ENCODE measurements around the gene HTATIP2.

HTATIP2 gene

DNA sequence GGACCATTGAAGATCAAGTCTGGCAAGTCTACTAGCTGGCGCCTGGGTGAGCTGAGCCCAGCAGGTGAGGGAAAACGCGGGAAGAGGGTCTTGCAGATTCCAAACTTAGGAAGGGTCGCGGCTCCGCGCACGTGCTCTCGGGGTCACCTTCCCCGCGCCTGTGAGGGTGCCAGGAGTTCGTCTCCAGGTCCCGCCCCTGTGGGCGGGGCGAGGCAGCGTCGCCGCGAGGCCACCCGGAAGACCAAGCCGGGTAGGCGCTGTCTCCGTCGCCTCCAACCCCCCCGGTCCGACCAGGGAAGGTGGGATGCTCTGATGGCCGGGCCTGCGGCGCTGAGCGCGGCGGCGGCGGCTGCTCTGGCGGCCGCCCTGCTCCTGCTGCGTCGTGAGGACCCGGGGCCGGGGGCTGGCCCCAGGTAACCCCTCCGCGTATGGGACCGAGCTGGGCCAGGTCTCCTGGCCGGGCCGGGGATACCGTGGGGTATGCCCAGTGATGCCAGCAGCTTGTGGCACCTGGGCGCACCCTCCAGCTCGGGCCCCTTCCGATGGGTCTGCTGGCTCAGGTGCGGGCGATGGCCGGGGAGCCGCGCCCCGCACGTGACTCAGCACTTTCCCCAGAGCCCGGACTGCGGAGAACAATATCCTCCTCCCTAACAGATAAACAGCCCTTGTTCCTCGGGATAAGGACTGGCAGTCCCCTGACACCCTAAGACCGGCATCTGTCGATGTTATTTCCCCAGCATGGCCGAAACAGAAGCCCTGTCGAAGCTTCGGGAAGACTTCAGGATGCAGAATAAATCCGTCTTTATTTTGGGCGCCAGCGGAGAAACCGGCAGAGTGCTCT is at the start of gene HTATIP2:
Gene HTATIP2 (plus strand): TSS at position 215 of the 841 bp plus-strand sequence. CDS start 524 bp downstream, at position 739.
- no peaks in the 10 kb centered on the region for H3K9me3 ChIP-seq (ENCODE audit: control insufficient read depth in 1 of 2, low read length in 2 of 2)
- peaks cover 15 to 17% of the 10 kb centered on the region in 2 donors for H3K4me1 ChIP-seq (ENCODE audit: control insufficient read depth in 1 of 2, insufficient read depth in 2 of 2, low read length in 2 of 2)
- peak within 1 kb of the TSS; percentile 89 to 91 for H3K4me3 ChIP-seq (ENCODE audit: low read depth in 1 of 2, low read length in 2 of 2)
- H3K27me3 ChIP-seq (ENCODE audit: low read depth, low read length) = no peaks in the 10 kb centered on the region
- H3K27ac ChIP-seq (ENCODE audit: low read length) = peak within 1 kb of the TSS; percentile 81
- H3K36me3 ChIP-seq (ENCODE audit: control insufficient read depth in 1 of 2, insufficient read depth in 2 of 2, low read length in 2 of 2) = peaks cover 0 to 18% of the 10 kb centered on the region in 2 donors

DNA sequence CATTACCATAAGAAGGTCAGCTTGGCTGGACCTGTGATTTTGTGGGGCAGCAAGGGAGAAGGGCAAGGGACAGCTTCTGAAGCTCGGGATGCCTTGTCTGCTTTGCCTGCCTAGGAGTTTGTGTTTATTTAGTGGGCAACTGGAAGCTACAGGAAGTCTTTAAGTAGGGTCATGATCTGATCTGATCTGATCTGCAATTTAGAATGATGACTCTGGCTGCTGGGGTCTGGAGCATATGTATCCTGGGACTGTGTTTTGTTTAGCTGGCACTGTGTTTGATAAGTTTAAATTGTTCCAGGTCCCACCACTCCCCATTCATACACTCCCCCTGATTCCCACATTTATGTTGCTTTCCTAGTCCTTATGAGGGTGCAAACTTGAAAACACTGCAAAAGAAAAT is 47.7 kb upstream of the HTATIP2 start:
- no peak overlapping the region for H3K4me3 ChIP-seq (ENCODE audit: low read depth in 1 of 2, low read length in 2 of 2)
- no peaks in the 10 kb centered on the region for H3K9me3 ChIP-seq (ENCODE audit: control insufficient read depth in 1 of 2, low read length in 2 of 2)
- no peak overlapping the region for H3K27ac ChIP-seq (ENCODE audit: low read length)
- no peaks in the 10 kb centered on the region for H3K4me1 ChIP-seq (ENCODE audit: control insufficient read depth in 1 of 2, insufficient read depth in 2 of 2, low read length in 2 of 2)
- H3K27me3 ChIP-seq (ENCODE audit: low read depth, low read length) = no peaks in the 10 kb centered on the region
- H3K36me3 ChIP-seq (ENCODE audit: control insufficient read depth in 1 of 2, insufficient read depth in 2 of 2, low read length in 2 of 2) = no peaks in the 10 kb centered on the region

- Histone ChIP-seq H3K27me3 (ENCODE audit: low read depth, low read length) (no peaks in the 10 kb centered on the region), H3K27ac (ENCODE audit: low read length) (no peak overlapping the region), H3K9me3 (ENCODE audit: control insufficient read depth in 1 of 2, low read length in 2 of 2) (no peaks in the 10 kb centered on the region), H3K4me1 (ENCODE audit: control insufficient read depth in 1 of 2, insufficient read depth in 2 of 2, low read length in 2 of 2) (no peaks in the 10 kb centered on the region), H3K4me3 (ENCODE audit: low read depth in 1 of 2, low read length in 2 of 2) (no peak overlapping the region), H3K36me3 (ENCODE audit: control insufficient read depth in 1 of 2, insufficient read depth in 2 of 2, low read length in 2 of 2) (no peaks in the 10 kb centered on the region)
Measured at GRCh38 chr11:20321177-20321576, 42.3 kb upstream of the HTATIP2 start.

DNA sequence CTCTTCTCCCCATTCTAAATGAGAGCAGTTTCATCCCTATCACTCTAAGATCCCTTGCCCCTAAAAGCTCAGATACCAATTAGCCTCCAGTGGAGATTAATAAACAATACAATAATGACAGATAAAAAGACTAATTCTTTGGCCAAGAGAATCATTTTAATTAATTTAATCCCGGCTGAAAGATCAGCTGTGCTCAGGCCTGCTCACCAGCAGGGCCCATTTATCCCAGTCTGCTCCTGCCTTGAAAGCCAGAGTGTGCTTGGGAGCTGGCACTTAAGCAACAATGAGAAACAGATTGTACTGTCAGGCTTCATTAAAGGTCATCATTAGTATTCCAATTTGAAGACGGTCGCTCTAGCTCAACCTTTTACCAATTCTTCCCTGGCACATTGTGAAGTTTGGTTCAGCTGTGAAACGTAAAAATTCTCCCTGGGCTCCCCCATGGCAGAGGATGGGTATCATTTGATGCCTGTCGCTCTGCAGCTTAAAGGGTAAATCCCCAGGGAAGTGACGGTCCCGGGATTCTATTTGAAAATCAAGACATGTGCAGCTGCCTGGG is 36.1 kb upstream of the HTATIP2 start:
- no peaks in the 10 kb centered on the region for H3K9me3 ChIP-seq (ENCODE audit: control insufficient read depth in 1 of 2, low read length in 2 of 2)
- no peaks in the 10 kb centered on the region for H3K4me1 ChIP-seq (ENCODE audit: control insufficient read depth in 1 of 2, insufficient read depth in 2 of 2, low read length in 2 of 2)

GRCh38 chr11:20336056-20336455 is 27.5 kb upstream of the HTATIP2 start:
- Histone ChIP-seq H3K27me3 (ENCODE audit: low read depth, low read length) (no peaks in the 10 kb centered on the region), H3K4me1 (ENCODE audit: control insufficient read depth in 1 of 2, insufficient read depth in 2 of 2, low read length in 2 of 2) (no peaks in the 10 kb centered on the region), H3K9me3 (ENCODE audit: control insufficient read depth in 1 of 2, low read length in 2 of 2) (no peaks in the 10 kb centered on the region), H3K4me3 (ENCODE audit: low read depth in 1 of 2, low read length in 2 of 2) (no peak overlapping the region), H3K36me3 (ENCODE audit: control insufficient read depth in 1 of 2, insufficient read depth in 2 of 2, low read length in 2 of 2) (no peaks in the 10 kb centered on the region), H3K27ac (ENCODE audit: low read length) (no peak overlapping the region)

More for the DNA sequence above, 36.1 kb upstream of the HTATIP2 start:
- H3K4me3 ChIP-seq (ENCODE audit: low read depth in 1 of 2, low read length in 2 of 2) = no peak overlapping the region
- H3K36me3 ChIP-seq (ENCODE audit: control insufficient read depth in 1 of 2, insufficient read depth in 2 of 2, low read length in 2 of 2) = no peaks in the 10 kb centered on the region
- H3K27ac ChIP-seq (ENCODE audit: low read length) = no peak overlapping the region
- no peaks in the 10 kb centered on the region for H3K27me3 ChIP-seq (ENCODE audit: low read depth, low read length)

DNA sequence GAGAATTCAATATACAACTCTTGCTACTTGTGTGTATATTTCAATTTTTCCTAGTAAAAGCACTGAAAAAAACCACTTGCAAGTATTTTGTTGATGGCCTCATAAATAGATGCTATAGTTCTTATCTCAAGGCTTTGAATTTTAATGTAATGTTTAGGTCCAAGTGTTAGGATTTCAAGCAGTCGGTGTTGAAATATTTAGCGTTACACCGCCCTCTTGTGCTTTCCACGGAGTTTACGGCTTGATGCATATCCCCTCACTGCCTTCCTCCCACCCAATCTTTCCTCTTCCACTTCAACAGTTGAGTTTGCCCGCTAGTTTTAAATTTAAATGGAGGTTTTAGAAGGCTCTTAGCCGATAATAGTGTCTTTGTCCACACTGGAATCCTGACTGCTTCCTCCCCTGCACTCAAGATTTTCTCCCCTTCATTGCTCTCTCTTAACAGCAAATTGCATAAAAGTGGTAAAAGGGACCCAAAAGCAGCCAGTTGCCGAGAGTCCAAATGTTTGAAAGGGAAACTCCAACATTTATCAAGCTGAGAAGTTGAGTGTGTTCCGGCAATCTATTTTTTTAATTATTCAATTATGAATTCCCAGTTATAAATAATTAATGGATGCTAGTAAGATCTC is 25.9 kb upstream of the HTATIP2 start:
- H3K4me3 ChIP-seq (ENCODE audit: low read depth in 1 of 2, low read length in 2 of 2) = no peak overlapping the region
- no peaks in the 10 kb centered on the region for H3K9me3 ChIP-seq (ENCODE audit: control insufficient read depth in 1 of 2, low read length in 2 of 2)
- no peaks in the 10 kb centered on the region for H3K36me3 ChIP-seq (ENCODE audit: control insufficient read depth in 1 of 2, insufficient read depth in 2 of 2, low read length in 2 of 2)
- H3K27me3 ChIP-seq (ENCODE audit: low read depth, low read length) = peaks cover 6% of the 10 kb centered on the region
- no peaks in the 10 kb centered on the region for H3K4me1 ChIP-seq (ENCODE audit: control insufficient read depth in 1 of 2, insufficient read depth in 2 of 2, low read length in 2 of 2)
- H3K27ac ChIP-seq (ENCODE audit: low read length) = no peak overlapping the region

DNA sequence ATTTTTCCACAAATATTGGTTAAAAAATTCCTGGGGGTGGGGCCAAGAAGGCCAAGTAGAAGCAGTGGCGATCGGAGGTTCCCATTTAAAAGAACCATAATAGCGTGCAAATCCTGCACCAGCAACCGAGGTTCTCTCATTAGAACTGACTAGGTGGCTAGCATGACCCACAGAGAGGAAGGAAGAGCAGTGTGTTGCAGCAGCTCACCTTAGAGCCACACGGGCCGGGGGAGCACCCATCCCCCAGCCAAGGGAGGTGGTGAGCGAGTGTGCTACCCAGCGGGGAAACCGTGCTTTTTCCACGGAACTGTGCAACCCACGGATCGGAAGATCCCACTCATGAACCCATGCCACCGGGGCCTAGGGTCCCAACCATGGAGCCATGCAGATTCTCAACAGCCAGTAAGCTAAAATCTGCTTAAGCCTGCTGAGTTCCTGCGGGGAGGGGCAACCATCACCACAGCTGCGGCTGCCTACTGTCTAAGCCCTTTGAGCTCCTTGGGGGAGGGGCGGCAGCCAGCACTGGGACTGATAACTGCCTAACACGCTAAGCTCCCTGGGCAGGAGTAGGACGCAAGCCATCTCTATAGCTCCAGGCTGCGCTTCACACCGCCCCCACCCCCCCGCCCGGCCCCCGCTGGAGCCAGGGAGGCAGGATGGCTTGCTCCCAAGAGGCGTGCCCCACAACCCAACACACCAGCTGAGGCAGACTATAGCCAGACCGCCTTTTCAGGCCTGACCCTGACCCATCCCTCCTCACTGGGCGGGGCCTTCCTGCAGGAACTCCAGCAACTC is 21.0 kb upstream of the HTATIP2 start:
- no peak overlapping the region for H3K4me3 ChIP-seq (ENCODE audit: low read depth in 1 of 2, low read length in 2 of 2)
- H3K27me3 ChIP-seq (ENCODE audit: low read depth, low read length) = peaks cover 6% of the 10 kb centered on the region
- no peak overlapping the region for H3K27ac ChIP-seq (ENCODE audit: low read length)
- H3K9me3 ChIP-seq (ENCODE audit: control insufficient read depth in 1 of 2, low read length in 2 of 2) = no peaks in the 10 kb centered on the region
- no peaks in the 10 kb centered on the region for H3K4me1 ChIP-seq (ENCODE audit: control insufficient read depth in 1 of 2, insufficient read depth in 2 of 2, low read length in 2 of 2)
- H3K36me3 ChIP-seq (ENCODE audit: control insufficient read depth in 1 of 2, insufficient read depth in 2 of 2, low read length in 2 of 2) = no peaks in the 10 kb centered on the region

DNA sequence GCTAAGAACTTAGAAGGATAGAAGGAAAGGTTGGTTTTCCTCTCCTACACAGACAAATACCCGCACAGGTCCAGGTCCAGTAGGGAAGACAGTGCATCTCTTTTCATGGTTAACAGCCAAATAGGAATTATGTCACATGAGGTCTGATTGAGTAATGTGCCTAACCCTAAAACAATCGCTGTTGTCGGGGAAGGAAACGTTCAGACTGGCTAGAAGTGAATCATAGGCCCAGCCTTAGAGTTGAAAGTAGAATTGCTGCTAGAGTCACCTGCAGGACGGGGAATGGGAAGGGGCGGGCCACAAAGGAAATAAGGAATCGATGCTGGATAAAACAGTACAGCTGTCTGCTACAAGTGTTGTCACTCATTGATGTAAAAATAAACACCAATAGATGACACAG is 12.4 kb upstream of the HTATIP2 start:
- no peaks in the 10 kb centered on the region for H3K27me3 ChIP-seq (ENCODE audit: low read depth, low read length)
- H3K9me3 ChIP-seq (ENCODE audit: control insufficient read depth in 1 of 2, low read length in 2 of 2) = no peaks in the 10 kb centered on the region
- no peak overlapping the region for H3K4me3 ChIP-seq (ENCODE audit: low read depth in 1 of 2, low read length in 2 of 2)
- no peaks in the 10 kb centered on the region for H3K36me3 ChIP-seq (ENCODE audit: control insufficient read depth in 1 of 2, insufficient read depth in 2 of 2, low read length in 2 of 2)
- no peak overlapping the region for H3K27ac ChIP-seq (ENCODE audit: low read length)
- H3K4me1 ChIP-seq (ENCODE audit: control insufficient read depth in 1 of 2, insufficient read depth in 2 of 2, low read length in 2 of 2) = no peaks in the 10 kb centered on the region

GRCh38 chr11:20351751-20352262 is 11.7 kb upstream of the HTATIP2 start:
- no peak overlapping the region for H3K27ac ChIP-seq (ENCODE audit: low read length)

GRCh38 chr11:20353829-20354434 is 9.6 kb upstream of the HTATIP2 start:
- Histone ChIP-seq H3K9me3 (ENCODE audit: control insufficient read depth in 1 of 2, low read length in 2 of 2) (no peaks in the 10 kb centered on the region), H3K36me3 (ENCODE audit: control insufficient read depth in 1 of 2, insufficient read depth in 2 of 2, low read length in 2 of 2) (no peaks in the 10 kb centered on the region), H3K27me3 (ENCODE audit: low read depth, low read length) (no peaks in the 10 kb centered on the region), H3K27ac (ENCODE audit: low read length) (no peak overlapping the region), H3K4me1 (ENCODE audit: control insufficient read depth in 1 of 2, insufficient read depth in 2 of 2, low read length in 2 of 2) (no peaks in the 10 kb centered on the region), H3K4me3 (ENCODE audit: low read depth in 1 of 2, low read length in 2 of 2) (no peak overlapping the region)

More at GRCh38 chr11:20351751-20352262, 11.7 kb upstream of the HTATIP2 start:
- H3K4me1 ChIP-seq (ENCODE audit: control insufficient read depth in 1 of 2, insufficient read depth in 2 of 2, low read length in 2 of 2) = no peaks in the 10 kb centered on the region
- H3K4me3 ChIP-seq (ENCODE audit: low read depth in 1 of 2, low read length in 2 of 2) = no peak overlapping the region
- no peaks in the 10 kb centered on the region for H3K9me3 ChIP-seq (ENCODE audit: control insufficient read depth in 1 of 2, low read length in 2 of 2)
- H3K27me3 ChIP-seq (ENCODE audit: low read depth, low read length) = no peaks in the 10 kb centered on the region
- no peaks in the 10 kb centered on the region for H3K36me3 ChIP-seq (ENCODE audit: control insufficient read depth in 1 of 2, insufficient read depth in 2 of 2, low read length in 2 of 2)

All from muscle layer of duodenum (tissue), 2 donors.